Measurements from ENCODE around the gene NGFR.

- TF ChIP-seq CTCF (conservative IDR thresholded peaks at IDR 0.05; ENCODE audit: low read length) (no peak), EZH2phosphoT487 (IDR thresholded peaks at IDR 0.05; ENCODE audit: borderline replicate concordance, low read depth, low read length) (no peak)
Measured at GRCh38 chr17:49551221-49552069, 56.4 kb downstream of the NGFR start.

Data from OCI-LY7 (cell line).